DND-41 (cell line): ENCODE data around the gene KLF16.

Source experiments
- ATAC-seq: fragments of 200-7000 bp; cut with Tn5 transposase; 3 replicates; pipeline ENCODE4 v1.9.1; 2021; ENCODE audit warnings: low read depth; ENCODE audit not compliant: insufficient read depth
- DNase-seq: peaks from one replicate; pipeline ENCODE4 v3.0.0-alpha.2; 2020
- H2AFZ ChIP-seq: 2 replicates; pipeline ENCODE4 v1.6.0; 2012; ENCODE audit warnings: low read depth, low read length
- H3K27ac ChIP-seq: 2 replicates; pipeline ENCODE4 v1.5.1; 2012; ENCODE audit warnings: low read length, inconsistent platforms
- H3K27me3 ChIP-seq: fragments of 200-600 bp; sonication (generic); 2 replicates; pipeline ENCODE4 v1.6.0; 2012; ENCODE audit warnings: low read length, mild to moderate bottlenecking, inconsistent platforms; ENCODE audit not compliant: insufficient read depth, poor library complexity
- H3K36me3 ChIP-seq: 2 replicates; pipeline ENCODE4 v1.5.1; 2012; ENCODE audit warnings: low read length, inconsistent platforms; ENCODE audit not compliant: insufficient read depth
- H3K4me1 ChIP-seq: 2 replicates; pipeline ENCODE4 v1.5.1; 2012; ENCODE audit warnings: mild to moderate bottlenecking, low read length; ENCODE audit not compliant: insufficient read depth
- H3K4me2 ChIP-seq: 2 replicates; pipeline ENCODE4 v1.6.0; 2012; ENCODE audit warnings: mild to moderate bottlenecking, moderate library complexity, low read length, inconsistent platforms; ENCODE audit not compliant: insufficient read depth
- H3K4me3 ChIP-seq, 2 experiments: fragments of 200-600 bp in 1 of 2; shearing (Covaris generic) in 1 of 2; 2 replicates each; pipeline ENCODE4 v1.5.1; 2012 to 2016; ENCODE audit warnings: inconsistent platforms in 2 of 2, low read length in 2 of 2, mild to moderate bottlenecking in 2 of 2, low read depth in 1 of 2, moderate library complexity in 1 of 2
- H3K79me2 ChIP-seq: 2 replicates; pipeline ENCODE4 v1.6.0; 2012; ENCODE audit warnings: low read length, inconsistent platforms; ENCODE audit not compliant: insufficient read depth
- H3K9ac ChIP-seq: 2 replicates; pipeline ENCODE4 v1.6.0; 2012; ENCODE audit warnings: low read depth, mild to moderate bottlenecking, inconsistent platforms, low read length, moderate library complexity
- H3K9me3 ChIP-seq: 2 replicates; pipeline ENCODE4 v1.5.1; 2012; ENCODE audit warnings: low read length, moderate library complexity, mild to moderate bottlenecking, inconsistent platforms; ENCODE audit not compliant: insufficient read depth, severe bottlenecking
- H4K20me1 ChIP-seq: 2 replicates; pipeline ENCODE4 v1.6.0; 2012; ENCODE audit warnings: low read length; ENCODE audit not compliant: insufficient read depth
- CTCF ChIP-seq: IDR thresholded peaks from 2 replicates; pipeline ENCODE4 v1.5.1; 2012; ENCODE audit warnings: borderline replicate concordance, low read length, moderate library complexity, mild to moderate bottlenecking; ENCODE audit not compliant: poor library complexity, severe bottlenecking; ENCODE audit errors: extremely low read depth
- EZH2 ChIP-seq: IDR thresholded peaks from 3 replicates; pipeline ENCODE4 v1.6.1; 2012; ENCODE audit warnings: borderline replicate concordance, low read depth, mild to moderate bottlenecking, moderate library complexity, low read length, inconsistent platforms; ENCODE audit not compliant: severe bottlenecking

KLF16 gene

GRCh38 chr19:1861599-1862031 is 1.8 kb downstream of the KLF16 start:
- H3K36me3 ChIP-seq: no peaks in the 10 kb centered on the region
- H3K4me2 ChIP-seq: peak overlapping the region; percentile 92
- no peaks in the 10 kb centered on the region for H3K27me3 ChIP-seq
- DNase-seq (no peak), ATAC-seq (no peak)
- H4K20me1 ChIP-seq: peaks cover 57% of the 10 kb centered on the region
- no peak overlapping the region for H3K27ac ChIP-seq
- peaks cover 75% of the 10 kb centered on the region for H3K79me2 ChIP-seq
- no peak overlapping the region for H2AFZ ChIP-seq
- H3K4me3 ChIP-seq: peak overlapping the region in 1 of 2 experiments; percentile 98; a peak in 3 of 4 replicates
- TF ChIP-seq EZH2 (no peak), CTCF (no peak)
- peak overlapping the region; percentile 67 for H3K9ac ChIP-seq
- H3K9me3 ChIP-seq: no peaks in the 10 kb centered on the region
- H3K4me1 ChIP-seq: peaks cover 37% of the 10 kb centered on the region

- TF ChIP-seq CTCF (no peak), EZH2 (no peak)
- Histone ChIP-seq H3K4me2 (peak overlapping the region; percentile 92), H3K36me3 (no peaks in the 10 kb centered on the region), H3K79me2 (peaks cover 81% of the 10 kb centered on the region), H2AFZ (no peak overlapping the region), H3K27ac (no peak overlapping the region), H3K9ac (peak overlapping the region; percentile 67; the same call in 1 of the 2 replicates), H3K27me3 (no peaks in the 10 kb centered on the region), H3K9me3 (no peaks in the 10 kb centered on the region), H4K20me1 (peaks cover 64% of the 10 kb centered on the region), H3K4me1 (peaks cover 41% of the 10 kb centered on the region), H3K4me3 (peak overlapping the region in 1 of 2 experiments; percentile 98; a peak in 2 of 4 replicates)
- ATAC-seq (no peak), DNase-seq (no peak)
These were observed 2.4 kb downstream of the KLF16 start for GRCh38 chr19:1860821-1861598.

- H3K9ac ChIP-seq: no peak overlapping the region
- H2AFZ ChIP-seq: no peak overlapping the region
- no peak overlapping the region for H3K4me3 ChIP-seq
- H4K20me1 ChIP-seq: peaks cover 72% of the 10 kb centered on the region
- H3K36me3 ChIP-seq: 0 out of 2 replicates have a peak, but pooled peaks cover 4% of the 10 kb centered on the region
- peaks cover 83% of the 10 kb centered on the region for H3K79me2 ChIP-seq
- peaks cover 41% of the 10 kb centered on the region for H3K4me1 ChIP-seq
- TF ChIP-seq EZH2: no peak
- no peak for TF ChIP-seq CTCF
- H3K4me2 ChIP-seq: peak overlapping the region; percentile 92; the same call in 1 of the 2 replicates
- H3K27ac ChIP-seq: no peak overlapping the region
- ATAC-seq (no peak), DNase-seq (no peak)
- H3K27me3 ChIP-seq: no peaks in the 10 kb centered on the region
- H3K9me3 ChIP-seq: no peaks in the 10 kb centered on the region
These were observed 3.2 kb downstream of the KLF16 start for GRCh38 chr19:1860042-1860775.
